HEK293T (cell line): ENCODE data around the gene TCF12.
"Not testable (repeated sequence)": the region's sequence is repeated elsewhere in the genome, so short reads cannot be mapped to it uniquely, and the experiment has no call there.

Experiments
- CTCF ChIA-PET: fragments of 350-600 bp; formaldehyde crosslinking; extraction: SDS; loops from one replicate; lab custom pipeline; 2021; ENCODE audit warnings: antibody characterized with exemption, inconsistent platforms; lab: Yijun Ruan, JAX
- POLR2A ChIA-PET: fragments of 350-600 bp; formaldehyde crosslinking; extraction: SDS; loops from one replicate; lab custom pipeline; 2020; ENCODE audit warnings: antibody characterized with exemption, inconsistent platforms; lab: Yijun Ruan, JAX
- DNase-seq: peaks from one replicate; pipeline ENCODE4 v3.0.0; 2012; ENCODE audit warnings: mixed read lengths; ENCODE audit errors: extremely low spot score
- ARNT ChIP-seq: fragments of 450-650 bp; IDR thresholded peaks from 2 replicates; pipeline ENCODE4 v1.6.1; 2017; ENCODE audit warnings: mild to moderate bottlenecking
- BHLHE40 ChIP-seq: fragments of 450-650 bp; IDR thresholded peaks from 2 replicates; pipeline ENCODE4 v1.6.1; 2016; ENCODE audit warnings: mild to moderate bottlenecking, moderate library complexity, borderline replicate concordance
- CTBP1 ChIP-seq: fragments of 450-650 bp; IDR thresholded peaks from 2 replicates; pipeline ENCODE4 v1.6.1; 2016; ENCODE audit warnings: borderline replicate concordance
- ELF4 ChIP-seq: fragments of 450-650 bp; IDR thresholded peaks from 2 replicates; pipeline ENCODE4 v1.6.1; 2017; ENCODE audit warnings: antibody characterized with exemption
- FOXA1 ChIP-seq: fragments of 450-650 bp; IDR thresholded peaks from 2 replicates; pipeline ENCODE4 v1.6.1; 2016; ENCODE audit warnings: mild to moderate bottlenecking
- FOXK2 ChIP-seq: fragments of 450-650 bp; IDR thresholded peaks from 2 replicates; pipeline ENCODE4 v1.6.1; 2016; ENCODE audit warnings: mild to moderate bottlenecking
- FOXM1 ChIP-seq: fragments of 450-650 bp; IDR thresholded peaks from 2 replicates; pipeline ENCODE4 v1.6.1; 2017; ENCODE audit warnings: mild to moderate bottlenecking, borderline replicate concordance
- HDGF ChIP-seq: fragments of 450-650 bp; IDR thresholded peaks from 2 replicates; pipeline ENCODE4 v1.6.1; 2017; ENCODE audit warnings: antibody characterized with exemption, borderline replicate concordance
- L3MBTL2 ChIP-seq: fragments of 450-650 bp; conservative IDR thresholded peaks from 2 replicates; pipeline ENCODE4 v1.6.1; 2016; ENCODE audit warnings: mild to moderate bottlenecking
- LEF1 ChIP-seq: fragments of 450-650 bp; IDR thresholded peaks from 2 replicates; pipeline ENCODE4 v1.6.1; 2017; ENCODE audit warnings: mild to moderate bottlenecking, borderline replicate concordance
- NFRKB ChIP-seq: fragments of 450-650 bp; IDR thresholded peaks from 2 replicates; pipeline ENCODE4 v1.6.1; 2016; ENCODE audit warnings: mild to moderate bottlenecking, moderate library complexity
- SP1 ChIP-seq: fragments of 450-650 bp; IDR thresholded peaks from 2 replicates; pipeline ENCODE4 v1.6.1; 2017
- SUZ12 ChIP-seq: fragments of 450-650 bp; IDR thresholded peaks from 2 replicates; pipeline ENCODE4 v1.6.1; 2016; ENCODE audit warnings: mild to moderate bottlenecking
- TARDBP ChIP-seq: fragments of 450-650 bp; IDR thresholded peaks from 2 replicates; pipeline ENCODE4 v1.6.1; 2016
- ZNF384 ChIP-seq: fragments of 450-650 bp; IDR thresholded peaks from 2 replicates; pipeline ENCODE4 v1.6.1; 2016
- TF ChIP-seq, protein P1 (sequence below): fragments of 450-650 bp; IDR thresholded peaks from 2 replicates; pipeline ENCODE4 v1.6.1; 2016

Gene TCF12

DNA sequence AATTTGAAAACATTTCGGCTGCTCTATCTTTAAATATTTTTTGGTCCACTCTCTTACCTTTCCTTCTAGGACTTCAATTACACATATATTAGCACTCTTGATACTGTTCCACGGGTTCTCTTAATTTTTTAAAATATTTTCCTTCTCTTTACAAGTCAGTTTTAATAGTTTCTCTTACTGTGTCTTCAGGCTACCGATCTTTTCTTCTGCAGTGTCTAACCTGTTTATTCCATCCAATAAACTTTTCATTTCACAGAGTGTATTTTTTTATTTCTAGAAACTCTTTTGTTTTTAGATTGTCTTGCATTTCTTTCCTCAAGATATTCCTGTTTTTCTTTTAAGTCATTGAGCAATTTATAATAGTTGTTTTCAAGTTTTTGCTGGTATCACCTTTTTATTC lies 27.7 kb downstream of the TCF12 start:
- CTCF ChIA-PET: no interaction called here

DNA sequence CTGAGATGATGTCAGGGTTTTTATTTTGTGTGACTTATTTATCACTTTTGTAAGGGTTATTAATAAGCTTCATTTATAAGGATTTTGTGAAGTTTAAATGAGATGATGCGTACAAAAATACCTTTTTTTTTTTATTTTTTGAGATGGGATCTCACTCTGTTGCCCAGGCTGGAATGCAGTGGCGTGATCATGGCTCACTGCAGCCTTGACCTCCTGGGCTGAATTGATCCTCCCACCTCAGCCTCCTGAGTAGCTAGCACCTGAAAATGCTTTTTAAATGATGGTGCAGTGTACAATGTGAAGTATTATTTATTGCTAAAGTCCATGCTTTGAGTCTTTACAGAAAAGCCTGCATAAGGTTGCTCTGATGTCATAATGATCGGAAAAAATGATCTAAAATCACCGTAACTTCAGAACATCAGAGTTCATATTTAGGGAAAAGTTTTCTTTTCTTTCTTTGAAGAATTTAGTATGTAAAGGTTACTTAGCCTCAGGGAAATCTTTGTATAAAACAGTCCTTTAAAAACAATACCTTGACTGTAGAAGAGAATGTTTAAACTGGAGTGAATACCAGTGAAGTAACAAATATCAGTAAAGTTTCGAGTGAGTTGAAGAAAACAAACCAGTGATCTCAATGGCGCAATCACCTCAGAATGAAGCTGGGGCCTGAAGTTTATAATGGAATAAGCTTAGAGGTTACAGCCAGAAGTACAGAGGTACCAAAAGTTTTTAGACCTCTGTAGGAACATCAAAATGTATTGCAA lies 29.7 kb downstream of the TCF12 start:
- ChIA-PET POLR2A (no interaction called here), CTCF (no interaction called here)
- no peak for DNase-seq
- TF ChIP-seq SP1 (no peak), HDGF (no peak), BHLHE40 (no peak), TARDBP (no peak)
- TF ChIP-seq, protein P1, sequence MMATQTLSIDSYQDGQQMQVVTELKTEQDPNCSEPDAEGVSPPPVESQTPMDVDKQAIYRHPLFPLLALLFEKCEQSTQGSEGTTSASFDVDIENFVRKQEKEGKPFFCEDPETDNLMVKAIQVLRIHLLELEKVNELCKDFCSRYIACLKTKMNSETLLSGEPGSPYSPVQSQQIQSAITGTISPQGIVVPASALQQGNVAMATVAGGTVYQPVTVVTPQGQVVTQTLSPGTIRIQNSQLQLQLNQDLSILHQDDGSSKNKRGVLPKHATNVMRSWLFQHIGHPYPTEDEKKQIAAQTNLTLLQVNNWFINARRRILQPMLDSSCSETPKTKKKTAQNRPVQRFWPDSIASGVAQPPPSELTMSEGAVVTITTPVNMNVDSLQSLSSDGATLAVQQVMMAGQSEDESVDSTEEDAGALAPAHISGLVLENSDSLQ: no peak

More for the DNA sequence above, 27.7 kb downstream of the TCF12 start:
- no peak for TF ChIP-seq NFRKB
- POLR2A ChIA-PET: no interaction called here
- DNase-seq: no peak

DNA sequence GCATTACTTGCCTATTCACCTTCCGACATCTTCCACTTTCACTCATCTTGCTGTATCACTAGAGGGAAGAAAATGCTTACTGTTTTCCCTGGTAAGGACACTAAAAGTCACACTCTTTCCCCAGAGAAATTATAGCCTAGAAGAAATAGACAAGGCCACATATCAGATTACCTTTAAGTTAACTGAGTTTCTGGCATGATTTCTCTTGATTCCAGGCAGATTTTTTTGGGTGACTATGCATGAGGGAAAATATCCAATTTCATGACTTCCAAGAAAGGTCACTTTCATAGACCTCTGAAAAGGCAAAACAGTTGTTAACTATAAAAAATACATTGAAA lies 30.3 kb downstream of the TCF12 start:
- DNase-seq: no peak
- CTCF ChIA-PET: no interaction called here
- TF ChIP-seq, protein P1: no peak
- TF ChIP-seq L3MBTL2 (no peak), CTBP1 (no peak), TARDBP (no peak), ARNT (no peak), FOXM1 (no peak), SUZ12 (no peak), FOXA1 (no peak), SP1 (no peak), HDGF (no peak), NFRKB (no peak), ELF4 (no peak), BHLHE40 (no peak), ZNF384 (no peak), LEF1 (no peak), FOXK2 (no peak)
- POLR2A ChIA-PET: no interaction called here

DNA sequence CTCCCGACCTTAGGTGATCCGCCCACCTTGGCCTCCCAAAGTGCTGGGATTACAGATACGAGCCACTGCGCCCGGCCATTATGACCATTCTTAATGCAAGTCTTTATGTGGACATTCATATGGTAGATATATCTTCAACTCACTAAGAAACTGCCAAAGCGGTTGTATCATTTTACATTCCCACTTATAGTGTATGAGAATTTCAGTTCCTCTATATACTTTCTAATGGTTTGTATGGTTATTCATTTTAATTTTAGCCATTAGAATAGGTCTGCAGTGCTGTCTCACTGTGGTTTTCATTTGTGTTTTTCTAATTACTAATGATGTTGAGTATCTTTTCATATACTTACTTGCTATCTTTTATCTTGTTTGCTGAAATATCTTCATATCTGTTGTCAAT lies 32.5 kb downstream of the TCF12 start:
- ChIA-PET CTCF (interaction anchor here (0.6 kb wide), 1 partner anchor 417 kb away, joined by 3 read pairs; no protein-coding TSS in a partner anchor), POLR2A (no interaction called here)
- TF ChIP-seq, protein P1: no peak
- TF ChIP-seq CTBP1: no peak
- no peak for TF ChIP-seq FOXM1
- TF ChIP-seq FOXK2: no peak
- TF ChIP-seq LEF1: no peak
- TF ChIP-seq SUZ12: no peak
- no peak for TF ChIP-seq SP1
- TF ChIP-seq ZNF384: no peak
- TF ChIP-seq L3MBTL2: no peak
- no peak for TF ChIP-seq BHLHE40
- no peak for DNase-seq

DNA sequence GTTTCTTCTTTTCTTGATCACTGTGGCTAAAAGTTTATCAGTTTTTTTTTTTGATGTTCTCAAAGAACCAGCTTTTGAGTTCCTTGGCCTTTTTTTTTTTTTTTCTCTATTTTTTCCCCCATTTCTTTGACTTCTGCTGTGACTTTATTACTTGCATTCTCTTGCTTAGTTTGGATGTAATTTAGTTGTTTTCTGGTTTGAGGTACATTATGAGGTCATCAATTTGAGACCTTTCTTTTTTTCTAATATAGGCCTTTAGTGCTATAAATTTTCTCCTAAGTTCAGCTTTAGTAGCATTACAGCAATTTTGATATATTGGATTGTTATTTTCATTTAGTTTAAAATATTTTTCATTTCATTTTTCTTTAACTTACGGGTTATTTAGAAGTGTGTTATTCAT lies 35.3 kb downstream of the TCF12 start:
- no peak for DNase-seq
- TF ChIP-seq HDGF (no peak), NFRKB (no peak), FOXM1 (no peak), ZNF384 (no peak), LEF1 (no peak), ARNT (no peak), L3MBTL2 (no peak), ELF4 (no peak)
- CTCF ChIA-PET: no interaction called here
- POLR2A ChIA-PET: no interaction called here

DNA sequence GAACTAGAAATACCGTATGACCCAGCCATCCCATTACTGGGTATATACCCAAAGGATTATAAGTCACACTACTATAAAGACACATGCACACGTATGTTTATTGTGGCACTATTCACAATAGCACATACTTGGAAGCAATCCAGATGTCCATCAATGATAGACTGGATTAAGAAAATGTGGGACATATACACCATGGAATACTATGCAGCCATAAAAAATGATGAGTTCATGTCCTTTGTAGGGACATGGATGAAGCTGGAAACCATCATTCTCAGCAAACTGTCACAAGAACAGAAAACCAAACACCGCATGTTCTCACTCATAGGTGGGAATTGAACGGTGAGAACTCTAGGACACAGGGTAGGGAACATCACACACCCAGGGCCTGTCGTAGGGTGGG lies 36.6 kb downstream of the TCF12 start:
- CTCF ChIA-PET, DNase-seq, POLR2A ChIA-PET: not testable (repeated sequence)

DNA sequence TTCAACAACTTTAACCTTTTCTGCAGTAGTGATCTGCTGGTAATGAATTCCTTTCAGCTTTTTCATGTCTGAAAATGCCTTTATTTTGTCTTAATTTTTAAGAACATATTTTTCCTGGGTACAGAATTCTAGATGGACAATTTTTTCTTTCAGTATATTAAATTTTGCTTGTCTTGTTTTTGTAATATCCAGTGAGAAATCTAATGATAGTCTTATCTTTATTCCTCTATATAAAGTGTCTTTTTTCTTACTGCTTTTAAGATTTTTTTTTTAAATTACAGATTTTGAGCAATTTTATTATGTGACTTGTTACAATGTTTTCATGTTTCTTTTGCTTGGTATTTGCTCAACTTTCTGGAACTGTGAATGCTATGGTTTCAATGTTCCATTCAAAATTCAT lies 38.1 kb downstream of the TCF12 start:
- DNase-seq: no peak
- CTCF ChIA-PET: no interaction called here
- POLR2A ChIA-PET: no interaction called here
- no peak for TF ChIP-seq SP1
- TF ChIP-seq SUZ12: no peak
- TF ChIP-seq LEF1: no peak
- no peak for TF ChIP-seq FOXK2
- TF ChIP-seq L3MBTL2: no peak
- TF ChIP-seq HDGF: no peak
- no peak for TF ChIP-seq FOXM1
- no peak for TF ChIP-seq NFRKB
- TF ChIP-seq ELF4: no peak
- no peak for TF ChIP-seq BHLHE40
- TF ChIP-seq FOXA1: no peak
- TF ChIP-seq ZNF384: no peak
- TF ChIP-seq CTBP1: no peak
- TF ChIP-seq, protein P1: no peak
- TF ChIP-seq TARDBP: no peak
- TF ChIP-seq ARNT: no peak
